GM12878 (cell line): ENCODE results near the gene TNFAIP8L2. TPM values are rescaled to one million over a fixed set of nuclear protein-coding genes. Genes with fewer than 3 reads are reported as not detected.

Experiments used
- ATAC-seq: fragments of 200-7000 bp; cut with Tn5 transposase; 3 replicates; pipeline ENCODE4 v1.9.1; 2020; ENCODE audit warnings: mild to moderate bottlenecking, moderate library complexity
- BruUV-seq: library from RNA; stranded (reverse); fragments of 400-500 nt; replicated peaks from 2 replicates; lab custom pipeline; 2021; lab: Mats Ljungman, UMichigan
- CTCF ChIA-PET: fragments of 300-600 bp; sonication (Branson Sonifier 250); formaldehyde crosslinking; extraction: SDS; loops from one replicate; lab custom pipeline; 2021; ENCODE audit warnings: inconsistent platforms; lab: Yijun Ruan, JAX
- POLR2A ChIA-PET: fragments of 350-600 bp; formaldehyde crosslinking; extraction: SDS; loops from one replicate; lab custom pipeline; 2021; ENCODE audit warnings: inconsistent platforms; lab: Charles Lee
- RAD21 ChIA-PET: fragments of 300-600 bp; sonication (Branson Sonifier 250); formaldehyde crosslinking; loops from one replicate; lab custom pipeline; 2023; ENCODE audit warnings: antibody characterized with exemption; ENCODE audit not compliant: unreplicated experiment; lab: Charles Lee
- SMC1A ChIA-PET: fragments of 300-600 bp; sonication (Branson Sonifier 250); formaldehyde crosslinking; loops from one replicate; lab custom pipeline; 2023; ENCODE audit not compliant: unreplicated experiment, uncharacterized antibody; lab: Charles Lee
- DNase-seq: peaks from one replicate; pipeline ENCODE4 v3.0.0-alpha.2; 2011; ENCODE audit warnings: low read depth, low spot score
- FAIRE-seq: peaks from 3 replicates; lab custom pipeline; 2011; peaks lifted over from hg19 to GRCh38; lab: Jason Lieb, UNC
- H2AFZ ChIP-seq: 2 replicates; pipeline ENCODE4 v1.6.0; 2011; ENCODE audit warnings: low read depth, low read length, control low read depth; ENCODE audit not compliant: control insufficient read depth
- H3K27ac ChIP-seq: 2 replicates; pipeline ENCODE4 v1.5.1; 2011; ENCODE audit warnings: control low read depth; ENCODE audit not compliant: control insufficient read depth, insufficient read depth
- H3K27me3 ChIP-seq, 2 experiments: replicated peaks in 1 of 2; 2 replicates each; pipeline versions ENCODE4 v1.6.0 to v1.6.1; 2011; ENCODE audit warnings: low read length in 1 of 2; ENCODE audit not compliant: control insufficient read depth in 2 of 2, insufficient read depth in 2 of 2
- H3K36me3 ChIP-seq, 2 experiments: 2 replicates each; pipeline ENCODE4 v1.5.1; 2011; ENCODE audit warnings: low read length in 1 of 2; ENCODE audit not compliant: control insufficient read depth in 2 of 2, insufficient read depth in 2 of 2
- H3K4me1 ChIP-seq: 2 replicates; pipeline ENCODE4 v1.6.1; 2011; ENCODE audit warnings: mild to moderate bottlenecking, low read length, moderate library complexity, mixed read lengths; ENCODE audit not compliant: control insufficient read depth, insufficient read depth
- H3K4me2 ChIP-seq: 2 replicates; pipeline ENCODE4 v1.6.0; 2011; ENCODE audit warnings: control low read depth; ENCODE audit not compliant: control insufficient read depth, insufficient read depth
- H3K4me3 ChIP-seq: fragments of 200-600 bp; sonication (generic); 2 replicates; pipeline ENCODE4 v1.5.1; 2016
- H3K79me2 ChIP-seq: 2 replicates; pipeline ENCODE4 v1.6.0; 2011; ENCODE audit warnings: low read length; ENCODE audit not compliant: control insufficient read depth, insufficient read depth
- H3K9ac ChIP-seq: 2 replicates; pipeline ENCODE4 v1.8.0; 2011; ENCODE audit warnings: low read length, control low read depth, mixed read lengths; ENCODE audit not compliant: control insufficient read depth, insufficient read depth
- H3K9me3 ChIP-seq: replicated peaks from 3 replicates; pipeline ENCODE4 v1.5.1; 2011; ENCODE audit warnings: mild to moderate bottlenecking, low read length; ENCODE audit not compliant: control insufficient read depth, insufficient read depth
- H4K20me1 ChIP-seq: 2 replicates; pipeline ENCODE4 v1.6.0; 2011; ENCODE audit not compliant: control insufficient read depth, insufficient read depth
- ATF7 ChIP-seq: fragments of 450-650 bp; IDR thresholded peaks from 2 replicates; pipeline ENCODE4 v1.6.1; 2016; ENCODE audit warnings: low read depth, mild to moderate bottlenecking
- BHLHE40 ChIP-seq, 2 experiments: fragments of 450-650 bp in 1 of 2; IDR thresholded peaks; 2 replicates each; pipeline ENCODE4 v1.6.1; 2011 to 2017; ENCODE audit warnings: low read depth in 2 of 2, borderline replicate concordance in 1 of 2, improper control_type of control experiment in 1 of 2, low read length in 1 of 2, mild to moderate bottlenecking in 1 of 2
- CBX5 ChIP-seq: sonication (generic); IDR thresholded peaks from 2 replicates; pipeline ENCODE4 v1.6.1; 2016; ENCODE audit warnings: low read depth, moderate library complexity, mild to moderate bottlenecking, inconsistent platforms
- CHD4 ChIP-seq: fragments of 200-600 bp; sonication (generic); IDR thresholded peaks from 2 replicates; pipeline ENCODE4 v1.6.1; 2016; ENCODE audit warnings: mild to moderate bottlenecking
- CREM ChIP-seq: IDR thresholded peaks from 2 replicates; pipeline ENCODE4 v1.6.1; 2014; ENCODE audit warnings: antibody characterized with exemption, low read depth
- E2F4 ChIP-seq: IDR thresholded peaks from 2 replicates; pipeline ENCODE4 v1.6.1; 2012; ENCODE audit warnings: low read depth, low read length, improper control_type of control experiment
- FOXK2 ChIP-seq: fragments of 450-650 bp; IDR thresholded peaks from 2 replicates; pipeline ENCODE4 v1.6.1; 2017; ENCODE audit warnings: mild to moderate bottlenecking, moderate library complexity
- GATAD2B ChIP-seq: fragments of 450-650 bp; conservative IDR thresholded peaks from 2 replicates; pipeline ENCODE4 v1.6.1; 2017; ENCODE audit warnings: low read depth, mild to moderate bottlenecking, moderate library complexity
- NKRF ChIP-seq: fragments of 450-650 bp; conservative IDR thresholded peaks from 2 replicates; pipeline ENCODE4 v1.6.1; 2017; ENCODE audit warnings: mild to moderate bottlenecking, moderate library complexity
- PAX5 ChIP-seq: IDR thresholded peaks from 2 replicates; pipeline ENCODE4 v1.6.1; 2011; ENCODE audit warnings: low read depth, low read length, borderline replicate concordance
- PML ChIP-seq: IDR thresholded peaks from 2 replicates; pipeline ENCODE4 v1.6.1; 2012; ENCODE audit warnings: low read length, inconsistent platforms
- RUNX3 ChIP-seq: IDR thresholded peaks from 2 replicates; pipeline ENCODE4 v1.6.1; 2012; ENCODE audit warnings: low read length, inconsistent platforms
- SREBF1 ChIP-seq: IDR thresholded peaks from 2 replicates; pipeline ENCODE4 v1.6.1; 2012; ENCODE audit warnings: mild to moderate bottlenecking, low read length
- SREBF2 ChIP-seq: IDR thresholded peaks from 2 replicates; pipeline ENCODE4 v1.6.1; 2012; ENCODE audit warnings: mild to moderate bottlenecking, low read length
- TCF3 ChIP-seq: IDR thresholded peaks from 2 replicates; pipeline ENCODE4 v1.6.1; 2012; ENCODE audit warnings: low read depth, mild to moderate bottlenecking, low read length, borderline replicate concordance; ENCODE audit not compliant: insufficient read depth
- YBX1 ChIP-seq: fragments of 450-650 bp; IDR thresholded peaks from 2 replicates; pipeline ENCODE4 v1.6.1; 2016; ENCODE audit warnings: antibody characterized with exemption
- WGBS: methylation state at CpG from one replicate; pipeline ENCODE4 v1.1.6; 2016; ENCODE audit warnings: low lambda C conversion rate; ENCODE audit not compliant: insufficient replicate concordance, insufficient coverage; ENCODE audit errors: missing lambda C conversion rate; 5-methylcytosine and 5-hydroxymethylcytosine counted together
- in situ Hi-C: fragments of 300-500 bp; cut with MboI; formaldehyde crosslinking; loops from 9 replicates; pipeline ENCODE4 v1.14.3; 2018; ENCODE audit warnings: mixed read lengths
- intact Hi-C: fragments of 100-400 bp; cut with micrococcal nuclease; formaldehyde crosslinking; loops from one replicate; pipeline ENCODE4 v1.14.2; 2022; ENCODE audit not compliant: unreplicated experiment
- polyA plus RNA-seq, 11 experiments: library from polyadenylated mRNA; depleted of rRNA in 4 of 11; unstranded in 6 of 11; stranded (reverse) in 5 of 11; fragments of >200 nt; fragmentation: Nextera tagmentation in 4 of 11; fragmentation: Illumina TruSeq in 1 of 11; extraction: Ambion mirVana in 4 of 11; extraction: Trizol in 1 of 11; gene quantifications; 1 replicate in 1 of 11; 2 replicates in 10 of 11; pipeline versions ENCODE4 v1.2.1 to v1.2.3, GENCODE V29; 2011 to 2016; ENCODE audit warnings: inconsistent platforms in 2 of 11, missing spikeins in 2 of 11, low read depth in 1 of 11
- total RNA-seq, 4 experiments: library from RNA; depleted of rRNA in 3 of 4; stranded (reverse); fragments of >200 nt in 3 of 4; fragmentation: Illumina TruSeq in 1 of 4; extraction: Trizol in 1 of 4; gene quantifications; 2 replicates each; pipeline versions ENCODE4 v1.2.1 to v1.2.3, GENCODE V29; 2013 to 2021

Gene TNFAIP8L2
- total and polyA plus RNA-seq, 10 of the 15 experiments (the other 5 are each of a cell fraction or from before 2014, with no cell fraction given), result 5.4 to 26.3 (median 14.2) TPM

- TF ChIP-seq NKRF (peak; percentile 77; the same call in 1 of the 2 replicates), CBX5 (peak; percentile 65; the same call in 1 of the 2 replicates), PAX5 (no peak), SREBF1 (no peak)
Observed at GRCh38 chr1:151189637-151190445, 33.4 kb downstream of the TNFAIP8L2 start, which contains the start of gene VPS72 (continued).

- SMC1A ChIA-PET, result interaction anchor here (0.9 kb wide), 1 partner anchor 237 kb away, joined by 3 read pairs; no protein-coding TSS in a partner anchor
- FAIRE-seq, result no peak
- Histone ChIP-seq H3K9ac (no peak overlapping the region), H3K79me2 (peaks cover 23% of the 10 kb centered on the region), H3K4me2 (no peak overlapping the region), H2AFZ (no peak overlapping the region), H3K4me1 (peaks cover 4% of the 10 kb centered on the region; the same call in 1 of the 2 replicates), H3K27ac (no peak overlapping the region), H3K27me3 (no peaks in the 10 kb centered on the region), H3K4me3 (no peak overlapping the region), H3K9me3 (no peaks in the 10 kb centered on the region), H4K20me1 (no peaks in the 10 kb centered on the region), H3K36me3 (no peaks in the 10 kb centered on the region)
- no peak for DNase-seq
- in situ Hi-C loops (loop anchor here (5.0 kb wide), 1 partner anchor 150 kb away; no protein-coding TSS in a partner anchor), intact Hi-C loops (no loop called here)
- POLR2A ChIA-PET, result interaction anchor here (0.7 kb wide), 1 partner anchor 560 kb away, joined by 3 read pairs; no protein-coding TSS in a partner anchor
- no TSS peak for BruUV-seq
- RAD21 ChIA-PET, result no interaction called here
- 54% methylated on average over 7 of the region's 7 CpGs for WGBS
- no peak for ATAC-seq
- CTCF ChIA-PET, result interaction anchor here (0.8 to 6.3 kb wide), 3 partner anchors 36 to 148 kb away, joined by 3 to 70 read pairs (median 3); partner anchors contain the start of genes PSMD4 and TNFAIP8L2
- TF ChIP-seq CHD4 (no peak), SREBF2 (no peak), YBX1 (no peak), FOXK2 (no peak), RUNX3 (no peak), BHLHE40 (IDR thresholded peaks at IDR 0.05; ENCODE audit: borderline replicate concordance in 1 of 2, low read depth in 2 of 2, low read length in 1 of 2) (no peak), SREBF1 (no peak), E2F4 (no peak), CREM (no peak), GATAD2B (no peak), TCF3 (no peak), ATF7 (no peak), PML (no peak)
Observed at GRCh38 chr1:151192047-151192446, 35.6 kb downstream of the TNFAIP8L2 start.
